ENCODE measurements around the gene AP4S1.

Gene AP4S1

GRCh38 chr14:31006703-31007102, 18.7 kb upstream of the AP4S1 start:
- DNase-seq (ENCODE audit: low spot score) = no peak

- DNase-seq (ENCODE audit: low spot score) = no peak
Observed at GRCh38 chr14:31009836-31010574, 15.4 kb upstream of the AP4S1 start.

GRCh38 chr14:31010935-31011334, 14.5 kb upstream of the AP4S1 start:
- DNase-seq (ENCODE audit: low spot score) = no peak

- DNase-seq (ENCODE audit: low spot score) = no peak
Observed at GRCh38 chr14:31013841-31014240, 11.6 kb upstream of the AP4S1 start.

GRCh38 chr14:31018057-31018645, 7.3 kb upstream of the AP4S1 start:
- DNase-seq (ENCODE audit: low spot score) = no peak

GRCh38 chr14:31020834-31021575, 4.4 kb upstream of the AP4S1 start:
- no peak for DNase-seq (ENCODE audit: low spot score)

- no peak for DNase-seq (ENCODE audit: low spot score)
Observed at GRCh38 chr14:31021576-31021949, 3.9 kb upstream of the AP4S1 start.

GRCh38 chr14:31022386-31022785, 3.1 kb upstream of the AP4S1 start:
- no peak for DNase-seq (ENCODE audit: low spot score)

GRCh38 chr14:31024010-31024480, 1.4 kb upstream of the AP4S1 start:
- DNase-seq (ENCODE audit: low spot score) = no peak

- peak; percentile 10 for DNase-seq (ENCODE audit: low spot score)
Observed at GRCh38 chr14:31024577-31025366, 677 bp upstream of the AP4S1 start.

GRCh38 chr14:31026077-31026449, 614 bp downstream of the AP4S1 start, which contains the start of gene STRN3:
TSS of gene STRN3 (minus strand) at chr14:31026379. CDS start at chr14:31026185, 194 bp downstream.
- DNase-seq (ENCODE audit: low spot score) = no peak

GRCh38 chr14:31026450-31027235, 1.2 kb downstream of the AP4S1 start:
- DNase-seq (ENCODE audit: low spot score) = peak; percentile 86

GRCh38 chr14:31027847-31028246, 2.4 kb downstream of the AP4S1 start:
- no peak for DNase-seq (ENCODE audit: low spot score)

GRCh38 chr14:31029016-31029970, 3.8 kb downstream of the AP4S1 start:
- no peak for DNase-seq (ENCODE audit: low spot score)

- no peak for DNase-seq (ENCODE audit: low spot score)
Observed at GRCh38 chr14:31030469-31030868, 5.0 kb downstream of the AP4S1 start.

GRCh38 chr14:31036552-31036951, 11.1 kb downstream of the AP4S1 start:
- no peak for DNase-seq (ENCODE audit: low spot score)

GRCh38 chr14:31037709-31038221, 12.3 kb downstream of the AP4S1 start:
- DNase-seq (ENCODE audit: low spot score) = no peak

- DNase-seq (ENCODE audit: low spot score) = peak; percentile 91
Observed at GRCh38 chr14:31038521-31039166, 13.2 kb downstream of the AP4S1 start.

- no peak for DNase-seq (ENCODE audit: low spot score)
Observed at GRCh38 chr14:31042300-31042699, 16.9 kb downstream of the AP4S1 start.
